Effector memory CD4-positive, alpha-beta T cell (primary cell): ENCODE results near the gene RHBDD1.

ENCODE experiments used
- DNase-seq, 3 donors: peaks; one replicate each; pipeline ENCODE4 v3.0.0-alpha.2; 2020
- H3K27ac ChIP-seq: 2 replicates; pipeline ENCODE4 v1.7.0; 2013; ENCODE audit warnings: mild to moderate bottlenecking, low read length, moderate library complexity; ENCODE audit not compliant: insufficient read depth, poor library complexity, severe bottlenecking
- H3K27me3 ChIP-seq: replicated peaks from 2 replicates; pipeline ENCODE4 v1.7.0; 2013; ENCODE audit warnings: mild to moderate bottlenecking, low read length; ENCODE audit not compliant: insufficient read depth, control insufficient read depth, poor library complexity, severe bottlenecking
- H3K36me3 ChIP-seq: 2 replicates; pipeline ENCODE4 v1.7.0; 2013; ENCODE audit warnings: mild to moderate bottlenecking, low read length, moderate library complexity; ENCODE audit not compliant: control insufficient read depth, insufficient read depth
- H3K4me1 ChIP-seq: 2 replicates; pipeline ENCODE4 v1.7.0; 2013; ENCODE audit warnings: low read length, mild to moderate bottlenecking; ENCODE audit not compliant: control insufficient read depth, insufficient read depth, poor library complexity, severe bottlenecking
- H3K4me3 ChIP-seq: 2 replicates; pipeline ENCODE4 v1.7.0; 2013; ENCODE audit warnings: low read length, low read depth, mild to moderate bottlenecking; ENCODE audit not compliant: insufficient read depth, poor library complexity, severe bottlenecking
- H3K9me3 ChIP-seq: 2 replicates; pipeline ENCODE4 v1.7.0; 2013; ENCODE audit warnings: mild to moderate bottlenecking, low read length, moderate library complexity; ENCODE audit not compliant: control insufficient read depth

RHBDD1 gene

GRCh38 chr2:226799976-226800940 is 35.6 kb upstream of the RHBDD1 start:
- DNase-seq: no peak
- Histone ChIP-seq H3K4me3 (peak overlapping the region; percentile 29), H3K27ac (no peak overlapping the region), H3K4me1 (peaks cover 23% of the 10 kb centered on the region), H3K9me3 (no peaks in the 10 kb centered on the region), H3K36me3 (no peaks in the 10 kb centered on the region), H3K27me3 (no peaks in the 10 kb centered on the region)

GRCh38 chr2:226800941-226801784 is 34.7 kb upstream of the RHBDD1 start:
- no peak overlapping the region for H3K27ac ChIP-seq
- peak in 2 of 3 donors; percentile 23 to 39 for DNase-seq
- no peaks in the 10 kb centered on the region for H3K27me3 ChIP-seq
- peak overlapping the region; percentile 29 for H3K4me3 ChIP-seq
- no peaks in the 10 kb centered on the region for H3K36me3 ChIP-seq
- peaks cover 23% of the 10 kb centered on the region for H3K4me1 ChIP-seq
- no peaks in the 10 kb centered on the region for H3K9me3 ChIP-seq

- H3K36me3 ChIP-seq: no peaks in the 10 kb centered on the region
- H3K4me1 ChIP-seq: peaks cover 23% of the 10 kb centered on the region
- DNase-seq: no peak
- no peak overlapping the region for H3K4me3 ChIP-seq
- H3K27me3 ChIP-seq: no peaks in the 10 kb centered on the region
- H3K9me3 ChIP-seq: no peaks in the 10 kb centered on the region
- H3K27ac ChIP-seq: no peak overlapping the region
Observed at GRCh38 chr2:226802573-226802972, 33.3 kb upstream of the RHBDD1 start.

GRCh38 chr2:226803410-226803809 is 32.4 kb upstream of the RHBDD1 start:
- no peaks in the 10 kb centered on the region for H3K36me3 ChIP-seq
- H3K9me3 ChIP-seq: no peaks in the 10 kb centered on the region
- no peak for DNase-seq
- H3K4me3 ChIP-seq: no peak overlapping the region
- no peaks in the 10 kb centered on the region for H3K27me3 ChIP-seq
- no peak overlapping the region for H3K27ac ChIP-seq
- H3K4me1 ChIP-seq: peaks cover 19% of the 10 kb centered on the region

- Histone ChIP-seq H3K27me3 (peaks cover 2% of the 10 kb centered on the region), H3K9me3 (no peaks in the 10 kb centered on the region), H3K4me1 (no peaks in the 10 kb centered on the region), H3K4me3 (no peak overlapping the region), H3K36me3 (no peaks in the 10 kb centered on the region), H3K27ac (no peak overlapping the region)
- no peak for DNase-seq
Observed at GRCh38 chr2:226813148-226813701, 22.6 kb upstream of the RHBDD1 start.

- Histone ChIP-seq H3K27me3 (no peaks in the 10 kb centered on the region), H3K4me1 (no peaks in the 10 kb centered on the region), H3K36me3 (no peaks in the 10 kb centered on the region), H3K9me3 (no peaks in the 10 kb centered on the region), H3K27ac (no peak overlapping the region), H3K4me3 (no peak overlapping the region)
- no peak for DNase-seq
Observed at GRCh38 chr2:226818930-226819329, 16.9 kb upstream of the RHBDD1 start.

- no peaks in the 10 kb centered on the region for H3K27me3 ChIP-seq
- no peak for DNase-seq
Observed at GRCh38 chr2:226825056-226825455, 10.8 kb upstream of the RHBDD1 start.

GRCh38 chr2:226828191-226828590 is 7.7 kb upstream of the RHBDD1 start:
- Histone ChIP-seq H3K4me1 (no peaks in the 10 kb centered on the region), H3K27me3 (no peaks in the 10 kb centered on the region), H3K36me3 (no peaks in the 10 kb centered on the region), H3K4me3 (no peak overlapping the region), H3K27ac (no peak overlapping the region), H3K9me3 (no peaks in the 10 kb centered on the region)
- no peak for DNase-seq

More at GRCh38 chr2:226825056-226825455, 10.8 kb upstream of the RHBDD1 start:
- Histone ChIP-seq H3K9me3 (no peaks in the 10 kb centered on the region), H3K36me3 (no peaks in the 10 kb centered on the region), H3K27ac (no peak overlapping the region), H3K4me3 (no peak overlapping the region), H3K4me1 (no peaks in the 10 kb centered on the region)

- no peak for DNase-seq
- H3K27ac ChIP-seq: no peak overlapping the region
- H3K4me1 ChIP-seq: peaks cover 4% of the 10 kb centered on the region
- H3K27me3 ChIP-seq: no peaks in the 10 kb centered on the region
- H3K9me3 ChIP-seq: no peaks in the 10 kb centered on the region
- no peaks in the 10 kb centered on the region for H3K36me3 ChIP-seq
- no peak overlapping the region for H3K4me3 ChIP-seq
Observed at GRCh38 chr2:226829721-226830631, 5.9 kb upstream of the RHBDD1 start.
